LNCaP clone FGC (cell line): ENCODE data around the gene ELF3.
"Not testable (repeated sequence)": the region's sequence is repeated elsewhere in the genome, so short reads cannot be mapped to it uniquely, and the experiment has no call there.

Experiments
- DNase-seq: peaks from one replicate; pipeline ENCODE4 v3.0.0-alpha.2; 2011; ENCODE audit warnings: low read depth
- H3K4me3 ChIP-seq: 2 replicates; pipeline ENCODE4 v1.5.1; 2011; ENCODE audit warnings: mild to moderate bottlenecking, low read depth, low read length, control low read depth
- CTCF ChIP-seq: IDR thresholded peaks from 2 replicates; pipeline ENCODE4 v1.5.1; 2012; ENCODE audit warnings: mild to moderate bottlenecking; ENCODE audit not compliant: control insufficient read depth, insufficient read depth; ENCODE audit errors: extremely low read depth

The ELF3 gene

GRCh38 chr1:202046748-202047708 lies 36.6 kb downstream of the ELF3 start:
- peak; percentile 49 for DNase-seq
- no peak overlapping the region for H3K4me3 ChIP-seq
- no peak for TF ChIP-seq CTCF

GRCh38 chr1:202047977-202048376 lies 37.6 kb downstream of the ELF3 start:
- no peak for TF ChIP-seq CTCF
- no peak overlapping the region for H3K4me3 ChIP-seq
- no peak for DNase-seq

GRCh38 chr1:202049129-202049528 lies 38.7 kb downstream of the ELF3 start:
- no peak for TF ChIP-seq CTCF
- DNase-seq, result no peak
- no peak overlapping the region for H3K4me3 ChIP-seq

- no peak for TF ChIP-seq CTCF
- H3K4me3 ChIP-seq, result no peak overlapping the region
- DNase-seq, result no peak
Measured at GRCh38 chr1:202054094-202054493, 43.7 kb downstream of the ELF3 start.

DNA sequence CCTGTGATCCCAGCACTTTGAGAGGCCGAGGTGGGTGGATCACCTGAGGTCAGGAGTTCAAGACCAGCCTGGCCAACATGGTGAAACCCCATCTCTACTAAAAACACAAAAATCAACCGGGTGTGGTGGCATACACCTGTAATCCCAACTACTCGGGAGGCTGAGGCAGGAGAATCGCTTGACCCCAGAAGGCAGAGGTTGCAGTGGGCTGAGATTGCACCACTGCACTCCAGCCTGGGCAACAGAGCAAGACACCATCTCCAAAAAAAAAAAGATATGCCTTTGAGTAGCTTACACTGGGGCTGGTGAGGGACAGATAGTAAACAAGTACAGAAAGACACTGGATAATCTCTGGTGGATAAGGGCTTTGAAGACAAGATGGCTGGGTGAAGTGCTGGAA lies 44.3 kb downstream of the ELF3 start:
- H3K4me3 ChIP-seq, DNase-seq: not testable (repeated sequence)

GRCh38 chr1:202056644-202057334 lies 46.4 kb downstream of the ELF3 start:
- TF ChIP-seq CTCF, result 0 out of 2 replicates have a peak, but pooled peaks have one; percentile 17
- H3K4me3 ChIP-seq, result no peak overlapping the region
- peak; percentile 72 for DNase-seq

DNA sequence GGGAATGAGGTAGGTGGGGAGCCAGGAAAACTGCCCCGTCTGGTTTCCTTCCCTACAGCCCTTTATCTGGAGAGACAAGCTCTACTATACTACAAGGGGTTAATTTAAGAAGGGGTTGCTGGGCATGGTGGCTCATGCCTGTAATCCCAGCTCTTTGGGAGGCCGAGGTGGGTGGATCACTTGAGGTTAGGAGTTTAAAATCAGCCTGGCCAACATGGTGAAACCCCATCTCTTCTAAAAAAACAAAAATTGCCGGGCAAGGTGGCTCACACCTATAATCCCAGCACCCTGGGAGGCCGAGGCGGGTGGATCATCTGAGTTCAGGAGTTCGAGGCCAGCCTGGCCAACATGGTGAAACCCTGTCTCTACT lies 46.9 kb downstream of the ELF3 start:
- not testable (repeated sequence) for DNase-seq, H3K4me3 ChIP-seq
